GM12872 (cell line): Measurements from ENCODE around the gene POU5F1.

Experiments
- TF ChIP-seq, protein P1 (sequence below): IDR thresholded peaks from 3 replicates; pipeline ENCODE4 v1.5.1; 2011; ENCODE audit warnings: low read depth, mild to moderate bottlenecking, low read length, moderate library complexity; ENCODE audit not compliant: insufficient read depth

POU5F1 gene

DNA sequence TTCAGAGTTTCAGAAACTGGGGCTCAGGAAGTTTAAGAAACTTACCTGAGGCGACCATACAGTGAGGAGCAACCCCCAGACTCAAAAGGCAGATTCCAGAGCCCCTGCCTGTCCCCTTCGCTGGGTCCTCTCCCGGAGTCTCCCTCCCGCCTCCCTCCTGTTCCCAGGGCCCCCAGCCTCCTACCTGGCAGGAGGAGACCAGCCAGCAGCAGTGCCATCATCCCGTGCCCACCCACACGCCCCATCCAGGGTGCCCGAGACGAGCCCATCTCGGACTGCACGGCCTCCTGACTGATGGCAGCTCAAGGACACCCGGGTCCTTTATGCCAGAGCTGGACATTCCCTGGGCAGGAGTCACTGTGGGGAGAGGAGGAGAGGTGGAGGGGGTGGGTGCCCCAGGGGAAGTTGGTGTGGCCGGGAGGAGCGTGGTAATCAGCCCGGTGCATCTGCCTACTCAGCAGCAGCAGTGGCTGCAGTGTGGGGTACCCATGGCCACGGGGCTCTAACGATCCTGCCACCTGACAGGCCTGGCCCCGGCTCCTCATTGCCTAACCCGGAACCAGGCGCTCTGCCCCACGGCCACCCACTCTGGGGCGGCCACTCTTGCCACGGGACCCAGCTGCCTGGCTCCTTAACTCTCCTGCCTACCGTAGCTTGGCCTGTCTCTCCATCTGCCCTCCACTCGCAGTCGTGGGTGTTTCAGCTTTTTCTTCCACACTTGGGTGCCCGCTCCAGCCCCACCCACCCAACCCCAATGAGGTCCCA is 50.1 kb downstream of the POU5F1 start, which contains the start of gene CDSN:
CDSN (minus strand) TSS at position 296 of the 765 bp plus-strand sequence; CDS start at position 269, 27 bp downstream.
- TF ChIP-seq, protein P1, sequence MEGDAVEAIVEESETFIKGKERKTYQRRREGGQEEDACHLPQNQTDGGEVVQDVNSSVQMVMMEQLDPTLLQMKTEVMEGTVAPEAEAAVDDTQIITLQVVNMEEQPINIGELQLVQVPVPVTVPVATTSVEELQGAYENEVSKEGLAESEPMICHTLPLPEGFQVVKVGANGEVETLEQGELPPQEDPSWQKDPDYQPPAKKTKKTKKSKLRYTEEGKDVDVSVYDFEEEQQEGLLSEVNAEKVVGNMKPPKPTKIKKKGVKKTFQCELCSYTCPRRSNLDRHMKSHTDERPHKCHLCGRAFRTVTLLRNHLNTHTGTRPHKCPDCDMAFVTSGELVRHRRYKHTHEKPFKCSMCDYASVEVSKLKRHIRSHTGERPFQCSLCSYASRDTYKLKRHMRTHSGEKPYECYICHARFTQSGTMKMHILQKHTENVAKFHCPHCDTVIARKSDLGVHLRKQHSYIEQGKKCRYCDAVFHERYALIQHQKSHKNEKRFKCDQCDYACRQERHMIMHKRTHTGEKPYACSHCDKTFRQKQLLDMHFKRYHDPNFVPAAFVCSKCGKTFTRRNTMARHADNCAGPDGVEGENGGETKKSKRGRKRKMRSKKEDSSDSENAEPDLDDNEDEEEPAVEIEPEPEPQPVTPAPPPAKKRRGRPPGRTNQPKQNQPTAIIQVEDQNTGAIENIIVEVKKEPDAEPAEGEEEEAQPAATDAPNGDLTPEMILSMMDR, result no peak

DNA sequence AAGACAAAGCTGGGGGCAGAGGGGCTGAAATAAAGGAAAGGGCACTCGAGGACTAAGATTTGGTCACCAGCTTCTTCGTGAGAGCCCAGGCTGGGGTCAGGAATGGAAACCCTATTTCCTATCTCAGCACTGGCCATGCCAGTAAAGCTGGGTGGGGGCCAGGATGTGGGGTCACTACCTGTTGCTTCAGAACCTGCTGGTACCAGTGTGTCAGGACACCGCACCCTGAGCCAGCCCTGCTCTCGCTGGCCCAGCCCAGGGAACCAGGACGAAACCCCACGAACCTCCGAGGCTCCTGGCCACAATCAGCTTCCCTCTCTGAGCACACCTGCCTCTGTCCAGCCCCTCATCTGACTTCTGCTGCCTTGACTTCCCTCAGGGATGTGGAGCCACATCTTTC is 52.3 kb downstream of the POU5F1 start:
- TF ChIP-seq, protein P1, result no peak

DNA sequence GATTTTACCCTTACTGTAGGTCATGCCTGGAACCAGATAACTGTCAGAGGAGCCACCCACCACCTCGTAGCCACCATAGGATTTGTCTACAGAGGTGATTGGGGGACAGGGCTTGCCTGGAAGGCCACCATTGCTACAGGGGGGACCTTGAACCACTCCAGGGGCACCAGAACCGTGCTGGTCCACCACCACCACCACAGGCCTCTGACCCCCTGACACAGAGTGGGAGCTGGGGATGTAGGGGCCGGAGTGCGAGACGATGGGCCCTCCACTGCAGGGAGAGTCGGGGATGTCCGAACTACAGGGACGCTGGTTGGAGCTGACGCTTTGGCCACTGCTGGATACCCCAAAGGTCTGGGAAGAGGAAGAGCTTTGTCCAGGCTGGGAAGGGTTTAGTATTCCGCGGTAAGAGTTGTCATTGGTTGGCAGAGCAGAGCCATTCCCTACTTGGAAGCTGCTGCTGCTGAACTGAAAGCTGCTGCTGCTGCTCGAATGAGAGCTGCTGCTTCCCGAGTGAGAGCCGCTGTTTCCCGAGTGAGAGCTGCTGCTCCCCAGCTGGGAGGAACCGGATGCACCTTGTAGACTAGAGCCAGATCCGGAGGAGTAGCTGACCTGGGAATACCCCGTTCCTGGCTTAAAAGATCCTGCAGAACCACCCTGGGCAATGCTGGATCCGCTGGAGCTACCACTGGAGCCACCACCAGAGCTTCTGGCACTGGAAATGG is 53.7 kb downstream of the POU5F1 start:
- TF ChIP-seq, protein P1, result no peak

DNA sequence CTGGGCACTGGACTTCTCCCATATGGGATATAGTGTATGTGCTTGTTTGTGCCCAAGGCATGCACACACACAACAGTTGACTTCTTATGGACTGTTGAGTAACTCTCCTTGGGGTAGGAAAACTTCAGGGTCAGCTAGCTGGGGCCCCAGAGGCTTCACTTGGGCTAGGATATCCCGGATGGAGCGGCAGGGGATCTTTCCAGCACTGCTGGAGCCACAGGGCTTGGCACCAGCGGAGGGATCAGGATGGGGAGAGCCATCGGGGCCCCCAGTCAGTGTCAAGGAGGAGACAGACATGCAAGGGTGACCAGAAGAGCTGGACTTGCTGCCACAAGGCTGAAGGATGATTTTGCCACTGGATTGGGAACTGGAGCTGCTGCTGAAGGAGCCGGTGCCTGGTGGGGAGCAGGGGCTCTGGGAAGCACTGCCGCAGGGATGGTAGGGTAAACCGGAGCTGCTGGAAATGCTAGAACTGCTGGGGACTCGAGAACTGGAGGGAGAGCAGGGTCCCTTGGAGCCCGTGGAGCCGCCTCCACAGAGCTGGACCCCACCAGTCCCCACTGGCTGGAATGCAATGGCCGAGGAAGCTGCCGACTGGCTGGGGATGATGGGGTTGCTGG is 54.4 kb downstream of the POU5F1 start:
- TF ChIP-seq, protein P1, result no peak

DNA sequence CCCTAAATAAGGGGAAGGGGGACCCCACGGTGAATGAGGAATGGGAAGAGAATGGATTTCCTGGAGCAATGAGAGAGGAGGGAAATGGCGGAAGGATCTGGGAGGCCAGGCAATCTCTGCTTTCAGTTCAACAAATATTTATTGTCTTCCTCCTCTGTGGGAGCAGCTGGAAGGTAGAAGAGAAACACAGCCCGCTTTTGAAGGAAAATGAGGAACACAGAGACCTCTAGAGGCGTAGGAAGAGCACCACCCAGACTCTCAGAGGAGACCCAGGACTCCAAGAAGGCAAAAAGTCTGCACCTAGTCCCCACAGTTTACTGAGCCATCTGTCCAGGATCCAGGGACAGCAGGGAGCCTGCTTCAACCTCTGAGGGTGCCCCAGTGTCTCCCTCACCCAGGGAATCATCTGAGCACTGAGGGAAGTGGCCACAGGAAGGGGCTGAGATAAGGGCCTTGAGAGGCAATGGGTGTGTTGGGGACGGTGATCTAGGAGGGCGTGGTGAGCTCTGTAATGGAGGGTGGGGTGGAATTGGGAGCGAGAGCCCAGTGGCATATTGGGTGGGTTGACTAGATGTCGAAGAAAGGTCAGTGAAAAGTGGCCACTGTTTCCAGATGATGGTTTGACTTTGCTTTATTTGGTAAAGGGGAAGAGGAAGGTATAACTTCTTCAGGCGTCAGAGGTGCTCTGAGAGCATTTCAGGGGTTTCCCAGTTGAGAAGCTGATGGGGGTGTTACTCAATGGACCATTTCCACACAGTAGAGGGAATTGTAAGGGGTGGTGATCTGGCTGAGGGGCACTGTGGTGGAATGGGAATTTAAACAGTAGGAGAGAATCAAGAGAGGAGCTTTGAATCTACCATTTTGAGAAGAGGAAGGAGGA is 55.3 kb downstream of the POU5F1 start:
- TF ChIP-seq, protein P1, result no peak; the same call in 2 of the 3 replicates

DNA sequence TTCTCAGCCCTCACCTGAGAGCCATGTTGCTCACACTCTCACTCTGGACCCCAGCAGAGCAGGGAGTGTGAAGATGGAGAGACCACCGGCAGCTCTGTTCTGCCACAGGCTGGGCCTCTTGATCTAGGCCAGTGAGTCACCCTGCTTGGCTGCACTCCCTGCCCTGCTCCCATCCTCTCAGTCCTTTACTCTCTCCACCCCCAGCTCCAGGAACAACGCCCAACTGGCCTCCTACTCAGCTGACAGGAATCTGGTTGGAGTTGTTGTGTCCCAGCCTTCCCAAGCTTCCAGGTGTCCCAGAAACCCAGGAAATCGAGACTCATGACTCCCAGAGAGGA is 56.0 kb downstream of the POU5F1 start, which contains the start of gene PSORS1C1:
PSORS1C1 (plus strand) TSS at position 260 of the 338 bp plus-strand sequence. CDS start 14,833 bp downstream, outside the sequence.
- TF ChIP-seq, protein P1, result no peak
